Thoracic aorta (tissue), 2 donors: ENCODE data around the gene ZER1. TPM values are rescaled to one million over a fixed set of nuclear protein-coding genes. Genes with fewer than 3 reads are reported as not detected.

Source experiments
- ATAC-seq: fragments of 150-250 bp; one replicate; pipeline ENCODE4 v1.8.0; 2017; ENCODE audit warnings: low read depth; ENCODE audit not compliant: insufficient number of reproducible peaks, low FRiP score
- DNase-seq: peaks from one replicate; pipeline ENCODE4 v3.0.0-alpha.2; 2020; ENCODE audit warnings: low spot score
- H3K27ac ChIP-seq, 2 donors: fragments of 200-600 bp; sonication (generic); 1 replicate in 1 of 2; 2 replicates in 1 of 2; pipeline ENCODE4 v1.5.1; 2016; ENCODE audit warnings: mild to moderate bottlenecking in 2 of 2, moderate library complexity in 2 of 2
- H3K27me3 ChIP-seq: fragments of 200-600 bp; sonication (generic); replicated peaks from 2 replicates; pipeline ENCODE4 v1.6.0; 2016; ENCODE audit warnings: mild to moderate bottlenecking; ENCODE audit not compliant: insufficient read depth
- H3K36me3 ChIP-seq: fragments of 200-600 bp; sonication (generic); one replicate; pipeline ENCODE4 v1.5.1; 2016
- H3K4me1 ChIP-seq, 2 donors: fragments of 200-600 bp; sonication (generic); 1 replicate in 1 of 2; 2 replicates in 1 of 2; pipeline versions ENCODE4 v1.5.1 to v1.6.0; 2016; ENCODE audit warnings: low read depth in 2 of 2, mild to moderate bottlenecking in 1 of 2; ENCODE audit not compliant: control insufficient read depth in 1 of 2
- H3K4me3 ChIP-seq: fragments of 200-600 bp; sonication (generic); 2 replicates; pipeline ENCODE4 v1.5.1; 2016; ENCODE audit warnings: mild to moderate bottlenecking
- H3K9me3 ChIP-seq: fragments of 200-600 bp; sonication (generic); 2 replicates; pipeline ENCODE4 v1.5.1; 2016
- total RNA-seq, 2 donors: library from RNA; depleted of rRNA; stranded (reverse); fragments of >200 nt; gene quantifications; one replicate each; pipeline versions ENCODE4 v1.1.0 to v1.2.3, GENCODE V29; 2016
- TF ChIP-seq, protein P1 (sequence below): fragments of 200-600 bp; sonication (generic); IDR thresholded peaks from one replicate; pipeline ENCODE4 v1.5.1; 2019; ENCODE audit warnings: antibody characterized with exemption

ZER1 gene
- total RNA-seq, 2 donors from 2014 or later = 42.5 to 65.4 TPM

DNA sequence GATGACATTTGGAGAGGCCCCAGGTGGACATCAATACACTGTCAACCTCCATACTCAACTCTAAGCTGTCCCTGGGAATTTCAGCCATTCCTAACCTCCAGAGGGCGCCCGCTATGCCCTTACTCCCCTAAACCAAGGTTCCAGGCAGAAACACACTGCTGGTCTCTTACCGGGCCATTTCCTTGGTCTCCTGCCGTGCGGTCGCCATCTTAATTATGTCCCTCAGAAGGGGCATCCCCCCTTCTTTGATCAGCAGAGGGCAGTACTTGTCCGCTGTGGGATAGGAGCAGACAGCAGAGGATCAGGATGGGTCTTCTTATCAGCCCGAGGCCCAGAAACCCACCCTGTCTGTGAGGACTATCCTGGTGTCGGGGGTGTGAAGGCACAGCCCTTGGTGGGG is 38.5 kb downstream of the ZER1 start:
- DNase-seq = no peak
- peaks cover 29% of the 10 kb centered on the region for H3K36me3 ChIP-seq
- H3K4me1 ChIP-seq = no peaks in the 10 kb centered on the region
- TF ChIP-seq, protein P1, sequence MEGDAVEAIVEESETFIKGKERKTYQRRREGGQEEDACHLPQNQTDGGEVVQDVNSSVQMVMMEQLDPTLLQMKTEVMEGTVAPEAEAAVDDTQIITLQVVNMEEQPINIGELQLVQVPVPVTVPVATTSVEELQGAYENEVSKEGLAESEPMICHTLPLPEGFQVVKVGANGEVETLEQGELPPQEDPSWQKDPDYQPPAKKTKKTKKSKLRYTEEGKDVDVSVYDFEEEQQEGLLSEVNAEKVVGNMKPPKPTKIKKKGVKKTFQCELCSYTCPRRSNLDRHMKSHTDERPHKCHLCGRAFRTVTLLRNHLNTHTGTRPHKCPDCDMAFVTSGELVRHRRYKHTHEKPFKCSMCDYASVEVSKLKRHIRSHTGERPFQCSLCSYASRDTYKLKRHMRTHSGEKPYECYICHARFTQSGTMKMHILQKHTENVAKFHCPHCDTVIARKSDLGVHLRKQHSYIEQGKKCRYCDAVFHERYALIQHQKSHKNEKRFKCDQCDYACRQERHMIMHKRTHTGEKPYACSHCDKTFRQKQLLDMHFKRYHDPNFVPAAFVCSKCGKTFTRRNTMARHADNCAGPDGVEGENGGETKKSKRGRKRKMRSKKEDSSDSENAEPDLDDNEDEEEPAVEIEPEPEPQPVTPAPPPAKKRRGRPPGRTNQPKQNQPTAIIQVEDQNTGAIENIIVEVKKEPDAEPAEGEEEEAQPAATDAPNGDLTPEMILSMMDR = peak; percentile 33
- H3K27me3 ChIP-seq = no peaks in the 10 kb centered on the region
- H3K4me3 ChIP-seq = no peak overlapping the region
- no peak overlapping the region for H3K27ac ChIP-seq
- H3K9me3 ChIP-seq = no peaks in the 10 kb centered on the region
- ATAC-seq = peak; percentile 27

DNA sequence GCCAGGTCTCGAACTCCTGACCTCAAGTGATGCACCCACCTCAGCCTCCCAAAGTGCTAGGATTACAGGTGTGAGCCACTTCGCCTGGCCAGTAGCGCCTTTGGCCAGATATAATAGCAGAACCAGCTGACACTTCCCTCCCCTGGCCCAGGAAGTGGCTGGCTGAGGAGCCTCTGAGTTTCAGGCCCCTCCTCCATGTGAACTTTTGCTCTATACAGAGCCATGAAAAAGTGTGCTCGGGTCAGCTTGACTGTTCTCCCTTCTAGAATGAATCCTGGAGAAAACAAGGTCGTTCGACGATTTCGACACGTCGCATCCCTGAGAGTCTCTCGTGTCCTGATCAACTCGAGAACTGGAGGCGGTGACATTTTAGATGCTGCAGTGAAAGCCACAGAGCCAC is 39.2 kb downstream of the ZER1 start:
- Histone ChIP-seq H3K36me3 (peaks cover 29% of the 10 kb centered on the region), H3K9me3 (no peaks in the 10 kb centered on the region)

DNA sequence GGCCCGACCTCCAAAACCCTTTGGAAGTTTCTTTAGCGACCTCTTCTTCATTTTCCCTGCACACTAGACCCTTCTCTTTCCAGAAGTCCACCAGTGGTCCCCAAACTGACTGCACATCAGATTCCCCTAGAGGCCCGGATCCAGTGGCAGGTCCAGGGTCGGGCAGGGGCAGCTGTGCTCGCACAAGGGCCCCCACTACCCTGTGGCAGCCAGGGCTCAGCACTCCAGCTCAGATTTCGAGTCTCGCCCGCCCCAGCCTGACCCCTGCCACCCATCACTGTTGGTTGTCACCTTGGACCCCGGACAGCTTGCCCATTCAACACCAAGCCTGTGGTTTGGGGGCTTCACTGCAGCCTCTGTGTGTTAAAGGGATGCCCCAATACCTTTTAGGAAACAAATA is 40.0 kb downstream of the ZER1 start:
- ATAC-seq (no peak), DNase-seq (no peak)
- H3K9me3 ChIP-seq = no peaks in the 10 kb centered on the region
- no peak overlapping the region for H3K4me3 ChIP-seq
- H3K27ac ChIP-seq = no peak overlapping the region
- H3K36me3 ChIP-seq = peaks cover 25% of the 10 kb centered on the region
- H3K4me1 ChIP-seq = no peaks in the 10 kb centered on the region
- TF ChIP-seq, protein P1 = no peak
- H3K27me3 ChIP-seq = no peaks in the 10 kb centered on the region

More for the DNA sequence above, 39.2 kb downstream of the ZER1 start:
- TF ChIP-seq, protein P1 = no peak
- Histone ChIP-seq H3K4me1 (no peaks in the 10 kb centered on the region), H3K27me3 (no peaks in the 10 kb centered on the region), H3K27ac (no peak overlapping the region), H3K4me3 (no peak overlapping the region)
- DNase-seq = no peak
- ATAC-seq = no peak

DNA sequence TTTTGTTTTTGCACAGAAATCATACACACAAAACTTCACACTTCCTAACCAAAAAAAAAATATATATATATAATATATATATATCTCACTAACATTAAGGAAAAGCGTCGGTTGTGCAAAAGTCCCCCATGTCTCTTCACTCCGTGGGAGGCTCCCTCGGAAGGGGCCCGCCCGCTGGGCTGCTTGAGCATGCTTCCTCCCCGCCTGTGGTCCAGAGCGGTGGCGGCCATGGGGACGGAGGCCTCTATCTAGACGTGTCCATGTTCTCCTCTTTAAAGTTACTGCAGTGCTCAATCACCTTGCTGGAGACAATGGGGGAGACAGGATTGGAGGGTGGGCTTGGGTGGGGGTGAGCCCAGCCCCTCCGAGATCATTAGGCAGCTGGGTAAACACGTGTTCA is 40.6 kb downstream of the ZER1 start:
- no peaks in the 10 kb centered on the region for H3K27me3 ChIP-seq
- DNase-seq (no peak), ATAC-seq (no peak)
- no peaks in the 10 kb centered on the region for H3K9me3 ChIP-seq
- TF ChIP-seq, protein P1 = no peak
- no peak overlapping the region for H3K4me3 ChIP-seq
- no peak overlapping the region for H3K27ac ChIP-seq
- H3K4me1 ChIP-seq = no peaks in the 10 kb centered on the region
- H3K36me3 ChIP-seq = peaks cover 25% of the 10 kb centered on the region

DNA sequence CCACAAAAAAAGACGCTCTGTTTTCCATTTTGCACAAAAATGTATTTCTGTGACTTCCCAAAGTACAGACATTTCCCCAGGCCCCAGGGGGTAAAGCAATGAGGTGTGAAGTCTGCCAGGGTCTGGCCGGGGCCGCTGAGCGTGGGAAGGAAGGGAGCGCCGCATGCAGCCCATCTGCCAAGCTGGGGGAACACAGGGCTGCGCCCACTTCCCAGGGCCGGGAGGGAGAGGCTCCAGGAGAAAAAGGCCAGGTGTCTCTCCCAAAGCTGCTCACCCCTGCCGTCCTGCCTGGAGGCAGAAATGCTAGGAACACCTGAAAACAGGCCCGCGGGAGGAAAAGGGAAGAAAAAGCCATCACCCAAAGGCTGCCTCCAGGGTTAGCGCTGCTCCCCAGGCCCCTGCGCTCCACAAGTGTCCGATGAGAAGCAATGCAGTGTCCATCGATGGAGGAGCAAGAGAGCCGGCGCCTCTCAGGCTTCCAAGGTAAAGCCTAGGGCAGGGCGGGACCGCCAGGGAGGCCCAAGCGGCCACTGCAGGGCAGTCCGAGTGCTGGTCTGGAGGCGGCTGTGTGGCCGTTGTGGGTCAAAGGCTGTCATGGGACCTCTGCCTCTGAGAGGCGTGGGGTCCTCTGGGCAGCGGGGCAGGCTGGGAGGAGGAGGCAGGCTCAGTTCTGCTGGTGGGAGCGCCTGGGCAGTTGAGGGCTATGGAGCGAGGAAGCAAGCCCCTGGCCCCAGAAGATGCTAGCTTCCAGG is 41.8 kb downstream of the ZER1 start:
- no peaks in the 10 kb centered on the region for H3K27me3 ChIP-seq
- TF ChIP-seq, protein P1 = no peak
- H3K27ac ChIP-seq = no peak overlapping the region
- H3K4me3 ChIP-seq = no peak overlapping the region
- H3K4me1 ChIP-seq = peaks cover 0 to 1% of the 10 kb centered on the region in 2 donors
- ATAC-seq = no peak
- DNase-seq = no peak
- H3K36me3 ChIP-seq = peaks cover 19% of the 10 kb centered on the region
- no peaks in the 10 kb centered on the region for H3K9me3 ChIP-seq
